ENCODE results near the gene FSTL5.

GRCh38 chr4:162104459-162105124 lies 59.2 kb downstream of the FSTL5 start:
- TF ChIP-seq, protein P1, sequence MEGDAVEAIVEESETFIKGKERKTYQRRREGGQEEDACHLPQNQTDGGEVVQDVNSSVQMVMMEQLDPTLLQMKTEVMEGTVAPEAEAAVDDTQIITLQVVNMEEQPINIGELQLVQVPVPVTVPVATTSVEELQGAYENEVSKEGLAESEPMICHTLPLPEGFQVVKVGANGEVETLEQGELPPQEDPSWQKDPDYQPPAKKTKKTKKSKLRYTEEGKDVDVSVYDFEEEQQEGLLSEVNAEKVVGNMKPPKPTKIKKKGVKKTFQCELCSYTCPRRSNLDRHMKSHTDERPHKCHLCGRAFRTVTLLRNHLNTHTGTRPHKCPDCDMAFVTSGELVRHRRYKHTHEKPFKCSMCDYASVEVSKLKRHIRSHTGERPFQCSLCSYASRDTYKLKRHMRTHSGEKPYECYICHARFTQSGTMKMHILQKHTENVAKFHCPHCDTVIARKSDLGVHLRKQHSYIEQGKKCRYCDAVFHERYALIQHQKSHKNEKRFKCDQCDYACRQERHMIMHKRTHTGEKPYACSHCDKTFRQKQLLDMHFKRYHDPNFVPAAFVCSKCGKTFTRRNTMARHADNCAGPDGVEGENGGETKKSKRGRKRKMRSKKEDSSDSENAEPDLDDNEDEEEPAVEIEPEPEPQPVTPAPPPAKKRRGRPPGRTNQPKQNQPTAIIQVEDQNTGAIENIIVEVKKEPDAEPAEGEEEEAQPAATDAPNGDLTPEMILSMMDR (IDR thresholded peaks at IDR 0.05; ENCODE audit: low read depth, low read length, poor library complexity, severe bottlenecking), result no peak
- TF ChIP-seq EZH2phosphoT487 (IDR thresholded peaks at IDR 0.05; ENCODE audit: borderline replicate concordance, low read length), result no peak

Data from DOHH2 (cell line).